ENCODE measurements around the gene AMER3.
A peak's percentile ranks its signal among the peaks of the same experiment; 100 is the strongest.

AMER3 gene

GRCh38 chr2:130786076-130786475 lies 30.7 kb downstream of the AMER3 start:
- no peak for DNase-seq

GRCh38 chr2:130787841-130788240 lies 32.5 kb downstream of the AMER3 start:
- no peak for DNase-seq

- no peak for DNase-seq
Measured at GRCh38 chr2:130790312-130790711, 35.0 kb downstream of the AMER3 start.

GRCh38 chr2:130790804-130791616 lies 35.7 kb downstream of the AMER3 start:
- DNase-seq = no peak

GRCh38 chr2:130791617-130791939 lies 36.2 kb downstream of the AMER3 start:
- no peak for DNase-seq

- DNase-seq = no peak
Measured at GRCh38 chr2:130795431-130795830, 40.1 kb downstream of the AMER3 start.

- DNase-seq = no peak
Measured at GRCh38 chr2:130796290-130796689, 41.0 kb downstream of the AMER3 start.

GRCh38 chr2:130797493-130798435 lies 42.4 kb downstream of the AMER3 start:
- DNase-seq = peak; percentile 98

GRCh38 chr2:130798472-130799218 lies 43.3 kb downstream of the AMER3 start:
- DNase-seq = no peak

GRCh38 chr2:130799295-130799694 lies 44.0 kb downstream of the AMER3 start:
- DNase-seq = no peak

- no peak for DNase-seq
Measured at GRCh38 chr2:130805613-130806012, 50.3 kb downstream of the AMER3 start.

- DNase-seq = no peak
Measured at GRCh38 chr2:130806370-130806769, 51.0 kb downstream of the AMER3 start.

GRCh38 chr2:130807659-130808385 lies 52.5 kb downstream of the AMER3 start:
- DNase-seq = no peak

GRCh38 chr2:130808482-130809268 lies 53.3 kb downstream of the AMER3 start:
- no peak for DNase-seq

GRCh38 chr2:130810490-130810889 lies 55.1 kb downstream of the AMER3 start:
- no peak for DNase-seq

- DNase-seq = no peak
Measured at GRCh38 chr2:130813722-130814121, 58.4 kb downstream of the AMER3 start.

- DNase-seq = no peak
Measured at GRCh38 chr2:130814931-130815680, 59.8 kb downstream of the AMER3 start.

All from activated effector memory CD4-positive, alpha-beta T cell treated with anti-CD3 and anti-CD28 coated beads, Interleukin-2, amount 50 U/mL, for 16 hours (primary cell).